Measurements from ENCODE around the gene GM2A.

DNA sequence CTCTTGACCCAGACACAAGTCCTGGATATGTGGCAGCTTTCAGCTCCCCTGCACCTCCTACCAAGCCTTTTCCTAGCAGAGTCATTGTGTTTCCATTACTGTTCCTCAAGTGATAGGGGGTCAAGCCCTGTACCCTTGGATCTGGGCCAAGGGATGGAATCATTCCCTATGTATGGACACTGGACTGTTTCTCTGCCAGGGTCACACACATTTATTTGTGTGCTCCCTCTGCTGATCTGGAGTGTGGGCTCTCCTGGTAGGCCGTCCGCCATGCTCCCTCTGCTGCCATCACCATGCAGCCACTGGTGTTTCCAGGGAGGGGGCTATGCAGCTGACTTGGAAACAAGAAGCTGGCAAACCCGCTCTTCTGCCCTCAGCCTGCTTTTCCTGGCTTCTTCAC, 9.5 kb downstream of the GM2A start:
- TF ChIP-seq POLR2AphosphoS5 (IDR thresholded peaks at IDR 0.05; ENCODE audit: low read depth, low read length): no peak
- no peak for TF ChIP-seq SIN3A (IDR thresholded peaks at IDR 0.05; ENCODE audit: borderline replicate concordance, low read depth, low read length)
- TF ChIP-seq, protein P1, sequence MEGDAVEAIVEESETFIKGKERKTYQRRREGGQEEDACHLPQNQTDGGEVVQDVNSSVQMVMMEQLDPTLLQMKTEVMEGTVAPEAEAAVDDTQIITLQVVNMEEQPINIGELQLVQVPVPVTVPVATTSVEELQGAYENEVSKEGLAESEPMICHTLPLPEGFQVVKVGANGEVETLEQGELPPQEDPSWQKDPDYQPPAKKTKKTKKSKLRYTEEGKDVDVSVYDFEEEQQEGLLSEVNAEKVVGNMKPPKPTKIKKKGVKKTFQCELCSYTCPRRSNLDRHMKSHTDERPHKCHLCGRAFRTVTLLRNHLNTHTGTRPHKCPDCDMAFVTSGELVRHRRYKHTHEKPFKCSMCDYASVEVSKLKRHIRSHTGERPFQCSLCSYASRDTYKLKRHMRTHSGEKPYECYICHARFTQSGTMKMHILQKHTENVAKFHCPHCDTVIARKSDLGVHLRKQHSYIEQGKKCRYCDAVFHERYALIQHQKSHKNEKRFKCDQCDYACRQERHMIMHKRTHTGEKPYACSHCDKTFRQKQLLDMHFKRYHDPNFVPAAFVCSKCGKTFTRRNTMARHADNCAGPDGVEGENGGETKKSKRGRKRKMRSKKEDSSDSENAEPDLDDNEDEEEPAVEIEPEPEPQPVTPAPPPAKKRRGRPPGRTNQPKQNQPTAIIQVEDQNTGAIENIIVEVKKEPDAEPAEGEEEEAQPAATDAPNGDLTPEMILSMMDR (IDR thresholded peaks at IDR 0.05): no peak
- TF ChIP-seq, protein P2, sequence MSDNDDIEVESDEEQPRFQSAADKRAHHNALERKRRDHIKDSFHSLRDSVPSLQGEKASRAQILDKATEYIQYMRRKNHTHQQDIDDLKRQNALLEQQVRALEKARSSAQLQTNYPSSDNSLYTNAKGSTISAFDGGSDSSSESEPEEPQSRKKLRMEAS (IDR thresholded peaks at IDR 0.05; ENCODE audit: low read depth): no peak
- TF ChIP-seq, protein P3, sequence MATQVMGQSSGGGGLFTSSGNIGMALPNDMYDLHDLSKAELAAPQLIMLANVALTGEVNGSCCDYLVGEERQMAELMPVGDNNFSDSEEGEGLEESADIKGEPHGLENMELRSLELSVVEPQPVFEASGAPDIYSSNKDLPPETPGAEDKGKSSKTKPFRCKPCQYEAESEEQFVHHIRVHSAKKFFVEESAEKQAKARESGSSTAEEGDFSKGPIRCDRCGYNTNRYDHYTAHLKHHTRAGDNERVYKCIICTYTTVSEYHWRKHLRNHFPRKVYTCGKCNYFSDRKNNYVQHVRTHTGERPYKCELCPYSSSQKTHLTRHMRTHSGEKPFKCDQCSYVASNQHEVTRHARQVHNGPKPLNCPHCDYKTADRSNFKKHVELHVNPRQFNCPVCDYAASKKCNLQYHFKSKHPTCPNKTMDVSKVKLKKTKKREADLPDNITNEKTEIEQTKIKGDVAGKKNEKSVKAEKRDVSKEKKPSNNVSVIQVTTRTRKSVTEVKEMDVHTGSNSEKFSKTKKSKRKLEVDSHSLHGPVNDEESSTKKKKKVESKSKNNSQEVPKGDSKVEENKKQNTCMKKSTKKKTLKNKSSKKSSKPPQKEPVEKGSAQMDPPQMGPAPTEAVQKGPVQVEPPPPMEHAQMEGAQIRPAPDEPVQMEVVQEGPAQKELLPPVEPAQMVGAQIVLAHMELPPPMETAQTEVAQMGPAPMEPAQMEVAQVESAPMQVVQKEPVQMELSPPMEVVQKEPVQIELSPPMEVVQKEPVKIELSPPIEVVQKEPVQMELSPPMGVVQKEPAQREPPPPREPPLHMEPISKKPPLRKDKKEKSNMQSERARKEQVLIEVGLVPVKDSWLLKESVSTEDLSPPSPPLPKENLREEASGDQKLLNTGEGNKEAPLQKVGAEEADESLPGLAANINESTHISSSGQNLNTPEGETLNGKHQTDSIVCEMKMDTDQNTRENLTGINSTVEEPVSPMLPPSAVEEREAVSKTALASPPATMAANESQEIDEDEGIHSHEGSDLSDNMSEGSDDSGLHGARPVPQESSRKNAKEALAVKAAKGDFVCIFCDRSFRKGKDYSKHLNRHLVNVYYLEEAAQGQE (IDR thresholded peaks at IDR 0.05; ENCODE audit: low read depth, low read length): no peak
- no peak for TF ChIP-seq CHD2 (IDR thresholded peaks at IDR 0.05; ENCODE audit: low read length, partially characterized antibody)
- TF ChIP-seq RFX5 (IDR thresholded peaks at IDR 0.05; ENCODE audit: low read length): no peak
- TF ChIP-seq EP300 (IDR thresholded peaks at IDR 0.05; ENCODE audit: borderline replicate concordance in 1 of 2, low read depth in 1 of 2, low read length in 1 of 2): no peak
- TF ChIP-seq ELF1 (IDR thresholded peaks at IDR 0.05): no peak

Data from SK-N-SH (cell line).